GM21723 (cell line): Measurements from ENCODE around the gene GIPC3.
"Not testable (repeated sequence)": the region's sequence is repeated elsewhere in the genome, so short reads cannot be mapped to it uniquely, and the experiment has no call there.

Experiments used
- ATAC-seq: cut with Tn5 transposase; IDR thresholded peaks from one replicate; pipeline ENCODE4 v1.9.1; 2021; ENCODE audit warnings: mild to moderate bottlenecking, moderate library complexity; ENCODE audit not compliant: unreplicated experiment

GIPC3 gene

GRCh38 chr19:3575949-3576673, 9.2 kb upstream of the GIPC3 start:
- no peak for ATAC-seq

GRCh38 chr19:3576696-3577443, 8.4 kb upstream of the GIPC3 start:
- no peak for ATAC-seq

GRCh38 chr19:3577723-3578344, 7.4 kb upstream of the GIPC3 start:
- ATAC-seq = no peak

GRCh38 chr19:3578390-3578789, 6.9 kb upstream of the GIPC3 start:
- ATAC-seq = no peak

- no peak for ATAC-seq
Measured at GRCh38 chr19:3580156-3580934, 4.9 kb upstream of the GIPC3 start.

- ATAC-seq = not testable (repeated sequence)
Measured at GRCh38 chr19:3581792-3582191, 3.5 kb upstream of the GIPC3 start.

- ATAC-seq = not testable (repeated sequence)
Measured at GRCh38 chr19:3584036-3584802, 1.1 kb upstream of the GIPC3 start.

- ATAC-seq = no peak
Measured at GRCh38 chr19:3586127-3586626, 899 bp downstream of the GIPC3 start.

GRCh38 chr19:3586707-3587346, 1.5 kb downstream of the GIPC3 start:
- no peak for ATAC-seq

GRCh38 chr19:3589439-3589838, 4.2 kb downstream of the GIPC3 start:
- no peak for ATAC-seq

GRCh38 chr19:3589949-3590348, 4.7 kb downstream of the GIPC3 start:
- ATAC-seq = no peak

GRCh38 chr19:3590991-3591659, 5.8 kb downstream of the GIPC3 start:
- no peak for ATAC-seq

GRCh38 chr19:3591876-3592613, 6.8 kb downstream of the GIPC3 start:
- no peak for ATAC-seq

- ATAC-seq = no peak
Measured at GRCh38 chr19:3593156-3593555, 7.9 kb downstream of the GIPC3 start.

GRCh38 chr19:3595521-3596061, 10.3 kb downstream of the GIPC3 start:
- ATAC-seq = no peak

GRCh38 chr19:3599776-3600187, 14.5 kb downstream of the GIPC3 start:
- ATAC-seq = no peak

- ATAC-seq = no peak
Measured at GRCh38 chr19:3601021-3601420, 15.7 kb downstream of the GIPC3 start.

- ATAC-seq = no peak
Measured at GRCh38 chr19:3603121-3603811, 18.0 kb downstream of the GIPC3 start.
